Measurements from ENCODE around the gene PPP1R15B. TPM values are rescaled to one million over a fixed set of nuclear protein-coding genes. Genes with fewer than 3 reads are reported as not detected.

Gene PPP1R15B
- total RNA-seq, 1 donor from 2014 or later: 70.6 TPM

DNA sequence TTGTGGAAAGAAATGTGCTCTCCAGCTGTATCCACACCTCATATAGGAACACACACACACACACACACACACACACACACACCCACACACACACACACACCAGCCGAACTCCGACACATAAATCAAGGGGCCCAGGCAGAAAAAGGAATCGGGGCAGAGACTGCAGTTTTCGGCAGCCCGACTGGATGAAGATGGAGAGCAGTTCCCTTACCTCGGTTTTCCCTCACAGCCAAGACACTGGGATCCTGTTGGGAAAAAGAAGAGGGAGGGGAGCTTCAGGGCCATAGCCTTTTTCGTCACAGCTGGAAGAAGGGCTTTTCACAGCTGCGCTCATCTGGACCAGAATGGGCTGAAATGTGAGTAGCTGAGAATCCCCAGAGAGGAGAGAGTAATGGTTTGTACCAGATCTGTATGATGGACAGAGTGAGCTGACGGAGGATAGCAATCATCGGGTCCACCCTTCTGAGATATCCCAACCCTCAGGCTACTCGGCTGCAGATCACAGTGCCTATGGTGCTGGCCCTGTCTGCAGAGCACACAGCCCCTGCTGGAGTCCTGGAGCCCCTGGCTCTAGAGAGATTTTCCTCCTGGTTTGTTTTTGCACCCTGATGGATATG is 45.3 kb upstream of the PPP1R15B start:
- Mint-ChIP-seq H3K9me3 (no peaks in the 10 kb centered on the region), H3K4me1 (peaks cover 94% of the 10 kb centered on the region), H3K27me3 (no peaks in the 10 kb centered on the region), H3K27ac (peak overlapping the region; percentile 52), H3K4me3 (no peak overlapping the region), H3K36me3 (ENCODE audit: low read depth) (peaks cover 72% of the 10 kb centered on the region)
- ATAC-seq (ENCODE audit: low read depth): no peak
- no peak for DNase-seq
- intact Hi-C loops (cut with micrococcal nuclease): no loop called here
- POLR2A ChIA-PET: interaction anchor here (0.7 to 13.8 kb wide), 6 partner anchors 10 to 64 kb away, joined by 6 to 128 read pairs (median 10); partner anchors contain the start of genes MDM4 and PIK3C2B
- TF ChIP-seq, protein P1, sequence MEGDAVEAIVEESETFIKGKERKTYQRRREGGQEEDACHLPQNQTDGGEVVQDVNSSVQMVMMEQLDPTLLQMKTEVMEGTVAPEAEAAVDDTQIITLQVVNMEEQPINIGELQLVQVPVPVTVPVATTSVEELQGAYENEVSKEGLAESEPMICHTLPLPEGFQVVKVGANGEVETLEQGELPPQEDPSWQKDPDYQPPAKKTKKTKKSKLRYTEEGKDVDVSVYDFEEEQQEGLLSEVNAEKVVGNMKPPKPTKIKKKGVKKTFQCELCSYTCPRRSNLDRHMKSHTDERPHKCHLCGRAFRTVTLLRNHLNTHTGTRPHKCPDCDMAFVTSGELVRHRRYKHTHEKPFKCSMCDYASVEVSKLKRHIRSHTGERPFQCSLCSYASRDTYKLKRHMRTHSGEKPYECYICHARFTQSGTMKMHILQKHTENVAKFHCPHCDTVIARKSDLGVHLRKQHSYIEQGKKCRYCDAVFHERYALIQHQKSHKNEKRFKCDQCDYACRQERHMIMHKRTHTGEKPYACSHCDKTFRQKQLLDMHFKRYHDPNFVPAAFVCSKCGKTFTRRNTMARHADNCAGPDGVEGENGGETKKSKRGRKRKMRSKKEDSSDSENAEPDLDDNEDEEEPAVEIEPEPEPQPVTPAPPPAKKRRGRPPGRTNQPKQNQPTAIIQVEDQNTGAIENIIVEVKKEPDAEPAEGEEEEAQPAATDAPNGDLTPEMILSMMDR (IDR thresholded peaks at IDR 0.05): no peak
- CTCF ChIA-PET: interaction anchor here (1.0 to 2.9 kb wide), 3 partner anchors 9 to 37 kb away, joined by 3 to 15 read pairs (median 3); no protein-coding TSS in a partner anchor

GRCh38 chr1:204455831-204456145 is 44.2 kb upstream of the PPP1R15B start:
- H3K4me1 Mint-ChIP-seq: peaks cover 94% of the 10 kb centered on the region
- intact Hi-C loops (cut with micrococcal nuclease): no loop called here
- DNase-seq (no peak), ATAC-seq (ENCODE audit: low read depth) (no peak)
- TF ChIP-seq, protein P1 (IDR thresholded peaks at IDR 0.05): no peak
- ChIA-PET POLR2A (interaction anchor here (2.6 to 13.8 kb wide), 4 partner anchors 11 to 60 kb away, joined by 7 to 413 read pairs (median 84); partner anchors contain the start of genes MDM4 and PIK3C2B), CTCF (interaction anchor here (1.0 to 1.1 kb wide), 2 partner anchors 10 to 38 kb away, joined by 3 read pairs; no protein-coding TSS in a partner anchor)
- no peak overlapping the region for H3K4me3 Mint-ChIP-seq
- no peaks in the 10 kb centered on the region for H3K27me3 Mint-ChIP-seq
- no peaks in the 10 kb centered on the region for H3K9me3 Mint-ChIP-seq
- H3K27ac Mint-ChIP-seq: no peak overlapping the region
- peaks cover 76% of the 10 kb centered on the region for H3K36me3 Mint-ChIP-seq (ENCODE audit: low read depth)

GRCh38 chr1:204455063-204455830 is 43.6 kb upstream of the PPP1R15B start:
- Mint-ChIP-seq H3K27ac (peak overlapping the region; percentile 79), H3K4me3 (no peak overlapping the region), H3K36me3 (ENCODE audit: low read depth) (peaks cover 76% of the 10 kb centered on the region), H3K9me3 (no peaks in the 10 kb centered on the region), H3K27me3 (no peaks in the 10 kb centered on the region), H3K4me1 (peaks cover 94% of the 10 kb centered on the region)
- POLR2A ChIA-PET: interaction anchor here (5.7 to 13.8 kb wide), 3 partner anchors 11 to 40 kb away, joined by 40 to 413 read pairs (median 128); partner anchors contain the start of gene PIK3C2B
- CTCF ChIA-PET: interaction anchor here (1.1 to 3.0 kb wide), 2 partner anchors 10 to 48 kb away, joined by 3 to 15 read pairs; no protein-coding TSS in a partner anchor
- DNase-seq (no peak), ATAC-seq (ENCODE audit: low read depth) (no peak)
- intact Hi-C loops (cut with micrococcal nuclease): no loop called here
- TF ChIP-seq, protein P1 (IDR thresholded peaks at IDR 0.05): no peak

DNA sequence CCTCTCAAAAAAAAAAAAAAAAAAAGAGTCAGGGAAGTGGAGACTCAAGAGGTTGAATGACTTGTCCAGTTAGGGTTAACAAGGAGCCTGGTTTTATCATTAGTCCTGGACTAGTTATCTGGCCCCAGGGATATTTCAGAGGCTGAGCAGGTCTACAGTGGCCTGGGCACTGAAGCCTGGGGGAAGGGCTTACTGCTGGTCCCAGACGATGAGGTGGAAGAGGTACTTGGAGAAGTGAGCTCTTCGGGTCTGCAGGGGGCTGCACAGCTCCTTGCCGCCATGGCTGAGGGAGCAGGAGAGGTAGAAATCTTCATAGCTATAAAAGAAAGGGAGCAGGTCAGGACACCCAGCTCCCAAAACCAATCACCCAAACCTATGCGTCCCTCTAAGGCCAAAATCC is 42.9 kb upstream of the PPP1R15B start:
- H3K9me3 Mint-ChIP-seq: no peaks in the 10 kb centered on the region
- H3K27ac Mint-ChIP-seq: peak overlapping the region; percentile 79
- TF ChIP-seq, protein P1 (IDR thresholded peaks at IDR 0.05): no peak
- ChIA-PET POLR2A (interaction anchor here (0.6 to 13.8 kb wide), 5 partner anchors 12 to 701 kb away, joined by 3 to 413 read pairs (median 40); partner anchors contain the start of genes MDM4 and PIK3C2B), CTCF (interaction anchor here (1.1 to 3.0 kb wide), 2 partner anchors 11 to 49 kb away, joined by 3 to 15 read pairs; no protein-coding TSS in a partner anchor)
- H3K36me3 Mint-ChIP-seq (ENCODE audit: low read depth): peaks cover 75% of the 10 kb centered on the region
- peaks cover 94% of the 10 kb centered on the region for H3K4me1 Mint-ChIP-seq
- no peak for DNase-seq
- peak overlapping the region; percentile 16 for H3K4me3 Mint-ChIP-seq
- ATAC-seq (ENCODE audit: low read depth): no peak
- no peaks in the 10 kb centered on the region for H3K27me3 Mint-ChIP-seq
- intact Hi-C loops (cut with micrococcal nuclease): no loop called here
